Coronary artery (tissue), 2 donors: Measurements from ENCODE around the gene ACOXL.

Experiments
- DNase-seq: peaks from one replicate; pipeline ENCODE4 v3.0.0-alpha.2; 2017; ENCODE audit warnings: low spot score
- H3K27ac ChIP-seq, 2 donors: fragments of 200-600 bp; sonication (generic); one replicate each; pipeline ENCODE4 v1.5.1; 2016 to 2019
- H3K4me3 ChIP-seq: fragments of 200-600 bp; sonication (generic); 2 replicates; pipeline ENCODE4 v1.5.1; 2016; ENCODE audit warnings: mild to moderate bottlenecking, moderate library complexity
- CTCF ChIP-seq: fragments of 200-600 bp; sonication (generic); IDR thresholded peaks from one replicate; pipeline ENCODE4 v1.5.1; 2019; ENCODE audit warnings: antibody characterized with exemption

The ACOXL gene

GRCh38 chr2:110804433-110804832 is 72.1 kb downstream of the ACOXL start:
- TF ChIP-seq CTCF = no peak
- no peak for DNase-seq
- H3K4me3 ChIP-seq = no peak overlapping the region
- H3K27ac ChIP-seq = no peak overlapping the region

- Histone ChIP-seq H3K27ac (no peak overlapping the region), H3K4me3 (no peak overlapping the region)
- no peak for DNase-seq
- no peak for TF ChIP-seq CTCF
Observed at GRCh38 chr2:110804915-110805314, 72.5 kb downstream of the ACOXL start.

GRCh38 chr2:110805894-110806452 is 73.6 kb downstream of the ACOXL start:
- no peak overlapping the region for H3K4me3 ChIP-seq
- TF ChIP-seq CTCF = no peak
- DNase-seq = no peak
- H3K27ac ChIP-seq = no peak overlapping the region

- no peak overlapping the region for H3K27ac ChIP-seq
- TF ChIP-seq CTCF = no peak
- no peak overlapping the region for H3K4me3 ChIP-seq
- DNase-seq = no peak
Observed at GRCh38 chr2:110807522-110807921, 75.1 kb downstream of the ACOXL start.

GRCh38 chr2:110810404-110810803 is 78.0 kb downstream of the ACOXL start:
- no peak for TF ChIP-seq CTCF
- no peak for DNase-seq

GRCh38 chr2:110812726-110813645 is 80.6 kb downstream of the ACOXL start:
- TF ChIP-seq CTCF = no peak
- Histone ChIP-seq H3K4me3 (no peak overlapping the region), H3K27ac (no peak overlapping the region)
- DNase-seq = no peak

More at GRCh38 chr2:110810404-110810803, 78.0 kb downstream of the ACOXL start:
- H3K4me3 ChIP-seq = no peak overlapping the region
- H3K27ac ChIP-seq = no peak overlapping the region

GRCh38 chr2:110813896-110814295 is 81.5 kb downstream of the ACOXL start:
- no peak for TF ChIP-seq CTCF

More at GRCh38 chr2:110813896-110814295, 81.5 kb downstream of the ACOXL start:
- no peak overlapping the region for H3K4me3 ChIP-seq
- no peak overlapping the region for H3K27ac ChIP-seq
- DNase-seq = no peak
